HFFc6 (cell line): Measurements from ENCODE around the gene GRK3. TPM values are rescaled to one million over a fixed set of nuclear protein-coding genes. Genes with fewer than 3 reads are reported as not detected.

Source experiments
- DNase-seq: peaks from one replicate; pipeline ENCODE4 v3.0.0-alpha.2; 2018
- H3K27ac Mint-ChIP-seq: 2 replicates; pipeline ENCODE4 v1.8.0; 2020; ENCODE audit warnings: mild to moderate bottlenecking, mixed read lengths
- H3K27me3 Mint-ChIP-seq: 2 replicates; pipeline ENCODE4 v1.8.0; 2021; ENCODE audit warnings: mild to moderate bottlenecking, moderate library complexity, mixed read lengths; ENCODE audit not compliant: insufficient read depth
- H3K36me3 Mint-ChIP-seq: 2 replicates; pipeline ENCODE4 v1.8.0; 2021; ENCODE audit warnings: low read depth, mixed read lengths
- H3K4me1 Mint-ChIP-seq: 2 replicates; pipeline ENCODE4 v1.8.0; 2020; ENCODE audit warnings: low read depth, mixed read lengths
- H3K4me3 Mint-ChIP-seq: 2 replicates; pipeline ENCODE4 v1.8.0; 2020; ENCODE audit warnings: mild to moderate bottlenecking, moderate library complexity, mixed read lengths
- H3K9me3 Mint-ChIP-seq: 2 replicates; pipeline ENCODE4 v1.8.0; 2020; ENCODE audit warnings: mild to moderate bottlenecking, mixed read lengths
- total RNA-seq, 6 experiments: library from RNA; stranded (reverse); fragmentation: NEBNext Ultra II Directional; extraction: Animal tissue kit (Norgen Biotek cat#: 25700); gene quantifications; 2 replicates in 1 of 6; 3 replicates in 5 of 6; pipeline ENCODE4 v1.2.3, GENCODE V29; 2021
- TF ChIP-seq, protein P1 (sequence below): fragments of 200-600 bp; sonication (generic); IDR thresholded peaks from 2 replicates; pipeline ENCODE4 v1.5.0; 2021; ENCODE audit warnings: antibody characterized with exemption, mild to moderate bottlenecking

Gene GRK3
- total RNA-seq, 6 experiments from 2014 or later, result 0.05 TPM; not detected in 5

DNA sequence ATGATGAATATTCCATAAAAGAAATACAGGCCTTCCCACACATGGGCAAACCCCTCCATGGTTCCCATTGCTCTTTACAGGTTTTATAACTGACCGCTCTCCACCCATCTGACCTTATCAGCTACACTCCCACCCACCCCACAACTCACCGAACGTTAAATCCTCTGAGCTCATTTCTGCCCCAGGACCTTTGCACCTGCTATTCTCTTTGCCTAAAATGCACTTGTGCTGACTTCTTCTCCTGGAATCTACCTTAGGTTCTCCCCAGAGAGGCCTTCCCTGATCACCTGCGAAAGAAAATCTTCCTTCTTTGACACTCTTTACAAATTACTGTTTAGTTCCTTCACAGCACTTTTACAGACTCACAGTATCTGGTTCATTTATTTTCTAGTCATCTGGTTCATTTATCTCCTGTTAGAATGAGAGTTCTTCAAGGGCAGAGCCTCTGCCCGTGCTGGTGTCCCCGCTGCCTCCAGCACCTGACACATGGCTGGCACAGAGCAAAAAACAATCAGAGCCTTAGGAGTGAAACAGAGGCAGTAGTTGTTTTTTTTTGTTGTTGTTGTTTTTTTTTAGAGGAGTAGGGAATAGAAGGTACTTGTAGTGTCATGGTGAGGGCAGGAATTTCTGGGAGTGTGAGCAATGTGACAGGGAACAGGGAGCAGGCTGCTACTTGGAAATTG lies 21.6 kb upstream of the GRK3 start:
- Mint-ChIP-seq H3K4me3 (no peak overlapping the region), H3K27ac (no peak overlapping the region), H3K9me3 (peaks cover 45% of the 10 kb centered on the region), H3K4me1 (no peaks in the 10 kb centered on the region), H3K27me3 (peaks cover 4% of the 10 kb centered on the region), H3K36me3 (peaks cover 4% of the 10 kb centered on the region; the same call in 1 of the 2 replicates)
- TF ChIP-seq, protein P1, sequence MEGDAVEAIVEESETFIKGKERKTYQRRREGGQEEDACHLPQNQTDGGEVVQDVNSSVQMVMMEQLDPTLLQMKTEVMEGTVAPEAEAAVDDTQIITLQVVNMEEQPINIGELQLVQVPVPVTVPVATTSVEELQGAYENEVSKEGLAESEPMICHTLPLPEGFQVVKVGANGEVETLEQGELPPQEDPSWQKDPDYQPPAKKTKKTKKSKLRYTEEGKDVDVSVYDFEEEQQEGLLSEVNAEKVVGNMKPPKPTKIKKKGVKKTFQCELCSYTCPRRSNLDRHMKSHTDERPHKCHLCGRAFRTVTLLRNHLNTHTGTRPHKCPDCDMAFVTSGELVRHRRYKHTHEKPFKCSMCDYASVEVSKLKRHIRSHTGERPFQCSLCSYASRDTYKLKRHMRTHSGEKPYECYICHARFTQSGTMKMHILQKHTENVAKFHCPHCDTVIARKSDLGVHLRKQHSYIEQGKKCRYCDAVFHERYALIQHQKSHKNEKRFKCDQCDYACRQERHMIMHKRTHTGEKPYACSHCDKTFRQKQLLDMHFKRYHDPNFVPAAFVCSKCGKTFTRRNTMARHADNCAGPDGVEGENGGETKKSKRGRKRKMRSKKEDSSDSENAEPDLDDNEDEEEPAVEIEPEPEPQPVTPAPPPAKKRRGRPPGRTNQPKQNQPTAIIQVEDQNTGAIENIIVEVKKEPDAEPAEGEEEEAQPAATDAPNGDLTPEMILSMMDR, result no peak
- DNase-seq, result no peak

DNA sequence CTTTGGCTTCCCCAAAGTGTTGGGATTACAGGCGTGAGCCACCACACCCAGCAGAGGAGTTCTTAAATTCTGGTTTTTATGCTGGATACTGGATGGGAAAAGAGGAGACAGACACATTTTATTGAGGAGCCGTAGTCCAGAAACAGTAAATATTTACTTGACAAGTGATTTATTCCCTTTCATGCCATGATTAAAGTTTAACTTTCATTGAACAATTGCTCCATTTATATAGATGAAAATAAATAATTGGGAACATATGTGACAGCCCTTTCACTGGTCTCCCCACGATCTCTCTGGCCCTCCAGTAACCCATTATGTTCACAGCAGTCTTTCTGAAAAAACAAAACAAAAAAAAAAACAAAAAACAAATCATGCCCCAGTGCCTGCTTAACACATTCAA lies 19.3 kb upstream of the GRK3 start:
- no peak overlapping the region for H3K4me3 Mint-ChIP-seq
- no peak for DNase-seq
- H3K27ac Mint-ChIP-seq, result no peak overlapping the region
- peaks cover 4% of the 10 kb centered on the region; the same call in 1 of the 2 replicates for H3K36me3 Mint-ChIP-seq
- peaks cover 4% of the 10 kb centered on the region for H3K27me3 Mint-ChIP-seq
- no peaks in the 10 kb centered on the region for H3K4me1 Mint-ChIP-seq
- peaks cover 44% of the 10 kb centered on the region for H3K9me3 Mint-ChIP-seq
- TF ChIP-seq, protein P1, result no peak

DNA sequence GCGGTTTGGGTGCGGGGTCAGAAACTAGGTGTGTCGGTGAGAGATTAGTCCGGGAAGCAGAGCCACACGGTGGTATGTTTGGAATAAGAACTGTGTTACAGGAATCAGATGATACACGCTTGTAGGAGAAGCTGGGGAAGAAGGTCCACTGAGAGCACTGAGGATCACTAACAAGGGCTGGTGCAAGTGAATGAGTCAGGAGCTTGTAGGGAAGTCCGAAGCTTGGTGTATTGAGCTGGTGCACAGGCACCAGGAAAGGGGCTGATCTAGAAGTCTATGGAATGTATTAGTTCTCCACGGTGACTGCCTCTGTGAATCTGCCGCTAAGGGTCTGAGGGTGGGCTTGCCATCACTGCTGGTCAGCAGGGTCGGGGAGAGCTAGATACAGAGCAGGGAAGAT lies 18.8 kb upstream of the GRK3 start:
- H3K4me1 Mint-ChIP-seq, result no peaks in the 10 kb centered on the region
- peaks cover 41% of the 10 kb centered on the region for H3K9me3 Mint-ChIP-seq
- H3K36me3 Mint-ChIP-seq, result peaks cover 4% of the 10 kb centered on the region; the same call in 1 of the 2 replicates
- no peak for DNase-seq
- TF ChIP-seq, protein P1, result no peak
- H3K27ac Mint-ChIP-seq, result no peak overlapping the region
- H3K4me3 Mint-ChIP-seq, result no peak overlapping the region
- H3K27me3 Mint-ChIP-seq, result peaks cover 4% of the 10 kb centered on the region

DNA sequence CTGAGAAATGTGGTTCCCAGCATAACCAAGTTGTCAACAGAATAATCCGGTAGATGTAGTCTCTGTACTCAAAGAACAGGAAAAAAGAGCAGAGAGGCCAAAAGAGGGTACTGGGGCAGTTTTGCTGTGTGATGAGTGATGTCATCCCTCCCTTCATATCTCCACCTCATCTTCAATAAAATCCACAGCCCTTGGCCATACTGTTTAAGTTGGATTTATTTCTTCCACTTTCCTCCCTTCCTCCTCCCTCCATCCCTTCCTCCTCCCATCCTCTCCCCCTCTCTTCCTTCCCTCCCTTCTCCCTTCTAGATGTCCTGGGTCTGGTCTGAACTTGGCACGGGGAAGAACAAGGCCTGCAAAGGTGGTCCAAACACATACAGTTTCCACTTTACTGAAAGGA lies 18.2 kb upstream of the GRK3 start:
- peaks cover 4% of the 10 kb centered on the region; the same call in 1 of the 2 replicates for H3K36me3 Mint-ChIP-seq
- no peak overlapping the region for H3K27ac Mint-ChIP-seq
- DNase-seq, result no peak
- no peaks in the 10 kb centered on the region for H3K4me1 Mint-ChIP-seq
- H3K9me3 Mint-ChIP-seq, result peaks cover 41% of the 10 kb centered on the region
- peaks cover 4% of the 10 kb centered on the region for H3K27me3 Mint-ChIP-seq
- no peak overlapping the region for H3K4me3 Mint-ChIP-seq
- TF ChIP-seq, protein P1, result no peak

DNA sequence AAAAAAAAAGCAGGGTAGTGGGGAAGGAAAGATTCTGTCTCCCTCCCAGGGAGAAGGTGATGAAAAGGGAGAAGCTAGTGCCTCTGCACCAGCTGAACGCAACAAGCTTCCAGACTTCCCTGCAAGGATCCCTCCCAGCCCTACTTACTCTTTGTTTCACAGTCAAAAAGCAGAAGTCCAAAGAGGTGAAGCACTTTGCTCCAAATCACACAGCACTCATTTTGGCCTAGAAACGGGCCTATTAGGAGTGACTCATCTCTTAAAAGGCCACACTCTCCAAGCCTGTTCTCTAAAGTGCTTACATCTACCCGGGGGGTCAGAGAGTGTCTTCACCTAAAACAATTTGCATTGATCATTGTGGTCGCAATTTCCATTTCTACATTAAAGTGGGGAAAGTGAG lies 17.7 kb upstream of the GRK3 start:
- Mint-ChIP-seq H3K36me3 (peaks cover 4% of the 10 kb centered on the region; the same call in 1 of the 2 replicates), H3K27me3 (peaks cover 4% of the 10 kb centered on the region), H3K27ac (no peak overlapping the region), H3K9me3 (peaks cover 41% of the 10 kb centered on the region), H3K4me1 (no peaks in the 10 kb centered on the region), H3K4me3 (no peak overlapping the region)
- no peak for DNase-seq
- TF ChIP-seq, protein P1, result no peak
